ENCODE data around the gene RNF32.
A peak's percentile ranks its signal among the peaks of the same experiment; 100 is the strongest.

RNF32 gene

GRCh38 chr7:156640257-156640948, at the start of gene RNF32:
Gene RNF32 (plus strand): TSS chr7:156640774. CDS start chr7:156643878, 3,104 bp downstream.
- DNase-seq (ENCODE audit: low spot score): peak; percentile 82

- no peak for DNase-seq (ENCODE audit: low spot score)
These were observed 48.3 kb upstream of the RNF32 start for GRCh38 chr7:156592155-156592884.

DNA sequence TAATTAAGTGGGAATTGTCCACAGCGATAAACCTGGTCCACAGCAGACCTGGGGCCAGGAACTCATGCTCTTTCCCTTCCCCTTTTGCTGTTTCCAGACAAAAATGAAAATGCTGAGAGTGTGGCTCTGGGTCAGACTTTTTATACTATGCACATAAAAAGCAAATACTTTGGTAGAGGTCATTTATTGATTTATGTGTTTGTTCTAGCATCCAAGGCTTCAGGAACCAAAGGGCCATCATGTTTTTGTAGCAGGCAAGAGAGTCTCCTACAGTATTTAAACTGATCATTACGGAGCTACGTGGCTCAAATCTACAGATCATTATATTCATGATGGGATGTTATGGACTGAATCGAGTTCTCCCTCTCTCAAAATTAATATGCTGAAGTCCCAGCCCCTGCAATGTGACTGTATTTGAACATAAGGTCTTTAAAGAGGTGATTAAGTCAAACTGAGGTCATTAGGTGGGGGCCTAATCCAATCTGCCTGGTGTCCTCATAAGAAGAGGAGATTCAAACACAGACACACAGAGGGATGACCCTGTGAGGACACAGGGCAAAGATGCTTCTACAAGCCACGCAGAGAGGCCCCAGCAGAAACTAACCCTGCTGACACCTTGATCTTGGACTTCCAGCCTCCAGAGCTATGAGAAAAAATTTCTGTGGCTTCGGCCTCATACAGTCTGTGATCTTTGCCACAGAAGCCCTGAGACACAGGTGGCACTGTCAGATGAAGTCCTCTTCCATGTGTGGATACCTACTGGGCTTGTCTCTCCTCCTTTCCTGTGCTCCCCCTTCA, 46.1 kb upstream of the RNF32 start:
- no peak for DNase-seq (ENCODE audit: low spot score)

GRCh38 chr7:156600496-156600895, 40.1 kb upstream of the RNF32 start:
- no peak for DNase-seq (ENCODE audit: low spot score)

GRCh38 chr7:156602283-156602682, 38.3 kb upstream of the RNF32 start:
- DNase-seq (ENCODE audit: low spot score): no peak

GRCh38 chr7:156603011-156603410, 37.6 kb upstream of the RNF32 start:
- no peak for DNase-seq (ENCODE audit: low spot score)

- no peak for DNase-seq (ENCODE audit: low spot score)
These were observed 36.9 kb upstream of the RNF32 start for GRCh38 chr7:156603629-156604028.

- no peak for DNase-seq (ENCODE audit: low spot score)
These were observed 36.3 kb upstream of the RNF32 start for GRCh38 chr7:156604311-156604710.

- no peak for DNase-seq (ENCODE audit: low spot score)
These were observed 35.5 kb upstream of the RNF32 start for GRCh38 chr7:156604836-156605695.

DNA sequence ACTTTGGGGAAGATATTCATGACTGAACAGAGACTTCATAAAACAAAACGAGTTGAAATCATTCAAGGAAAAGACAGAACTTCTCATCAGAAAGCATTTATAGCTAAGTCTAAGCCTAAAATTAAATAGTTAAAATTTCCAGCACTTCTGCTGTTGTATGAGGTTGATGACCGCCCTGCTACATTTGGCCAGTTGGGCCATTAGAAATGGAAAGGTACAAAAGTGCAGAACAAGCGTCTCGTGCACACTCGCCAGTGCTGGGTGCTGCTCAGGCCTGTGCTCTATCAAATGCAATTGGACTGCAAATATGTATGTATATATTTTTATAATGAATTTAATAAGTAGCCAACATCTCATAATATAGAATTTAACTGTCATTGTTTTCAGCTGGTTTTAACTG, 34.4 kb upstream of the RNF32 start:
- no peak for DNase-seq (ENCODE audit: low spot score)

DNA sequence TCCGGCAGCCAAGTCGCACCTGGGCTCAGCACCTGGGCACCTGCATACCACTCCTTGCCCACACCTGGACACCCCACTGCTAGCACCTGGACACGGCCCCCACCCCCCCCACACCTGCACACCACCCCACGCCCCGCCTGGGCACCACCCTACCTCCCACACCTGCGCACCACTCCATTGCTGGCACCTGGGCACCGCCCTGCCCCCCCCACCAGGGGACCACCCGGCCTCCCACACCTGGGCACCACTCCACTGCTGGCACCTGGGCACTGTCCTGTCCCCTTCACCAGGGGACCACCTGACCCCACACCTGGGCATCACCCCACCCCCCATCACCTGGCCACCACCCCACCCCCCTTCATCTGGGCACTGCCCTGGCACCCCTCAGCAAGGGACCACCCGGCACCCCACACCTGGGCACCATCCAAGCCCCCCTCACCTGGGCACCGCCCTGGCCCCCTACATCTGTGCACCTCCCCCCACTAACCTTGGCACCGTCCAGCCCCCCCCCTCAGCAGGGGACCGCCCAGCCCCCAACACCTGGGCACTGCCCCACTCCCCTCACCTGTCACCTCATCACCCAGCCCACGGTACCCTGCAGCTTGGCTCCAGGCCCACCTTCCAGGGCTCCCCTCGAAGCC, 33.8 kb upstream of the RNF32 start:
- DNase-seq (ENCODE audit: low spot score): no peak

GRCh38 chr7:156607332-156608172, 33.0 kb upstream of the RNF32 start:
- DNase-seq (ENCODE audit: low spot score): no peak

DNA sequence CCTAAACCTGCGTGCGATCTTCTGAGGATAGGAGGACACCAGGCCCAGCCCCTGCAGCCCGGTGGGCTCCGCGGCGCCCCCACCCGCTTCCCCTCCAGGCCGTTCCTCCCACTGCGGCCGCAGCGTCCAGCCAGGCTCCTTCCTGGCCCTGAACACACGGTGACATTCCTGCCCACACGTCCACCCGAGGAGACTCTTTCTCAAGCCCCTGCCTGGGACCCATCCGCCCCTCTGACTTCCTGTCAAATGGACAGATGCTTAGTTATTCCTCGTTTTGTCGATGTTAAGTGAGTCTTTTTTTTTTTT, 32.4 kb upstream of the RNF32 start:
- no peak for DNase-seq (ENCODE audit: low spot score)

DNA sequence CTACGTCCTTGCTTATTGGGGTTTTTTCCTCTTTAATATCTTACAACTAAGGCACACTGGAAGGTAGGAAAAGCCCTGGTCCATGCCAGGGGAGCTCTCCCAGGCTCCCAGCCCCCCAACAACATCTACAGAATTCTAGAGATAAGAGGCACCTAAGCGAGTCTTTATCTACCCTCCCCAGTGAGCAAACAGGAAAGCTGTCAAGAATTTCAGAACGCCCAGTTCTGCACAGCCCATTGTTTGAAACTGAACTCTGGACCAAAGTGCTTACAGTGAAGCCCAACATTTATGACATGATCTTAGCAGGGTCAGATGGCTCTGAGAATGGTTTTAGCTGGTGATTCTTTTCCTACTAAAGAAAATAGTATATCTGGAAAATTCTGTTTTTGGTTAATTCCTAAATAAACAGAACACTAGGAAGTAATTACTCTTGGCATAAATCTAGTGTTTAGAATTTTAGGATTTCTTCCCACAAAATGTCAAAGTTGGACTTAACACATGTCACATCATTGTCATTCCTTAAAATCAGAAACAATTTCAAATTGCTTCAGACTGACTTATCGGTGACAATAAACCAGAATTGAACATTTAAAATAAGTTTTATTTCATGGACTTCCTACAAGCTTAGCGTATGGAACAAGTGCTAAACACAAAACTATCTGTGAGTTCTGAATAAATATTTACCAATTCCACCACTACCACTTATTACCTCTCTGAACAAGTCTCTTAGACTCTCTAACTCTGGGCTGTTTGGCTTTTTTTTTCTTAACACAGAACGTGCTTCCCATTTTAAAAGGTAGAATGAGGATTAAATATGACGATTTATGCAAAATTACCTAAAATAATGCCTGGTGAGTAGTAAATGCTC, 31.3 kb upstream of the RNF32 start:
- DNase-seq (ENCODE audit: low spot score): no peak

DNA sequence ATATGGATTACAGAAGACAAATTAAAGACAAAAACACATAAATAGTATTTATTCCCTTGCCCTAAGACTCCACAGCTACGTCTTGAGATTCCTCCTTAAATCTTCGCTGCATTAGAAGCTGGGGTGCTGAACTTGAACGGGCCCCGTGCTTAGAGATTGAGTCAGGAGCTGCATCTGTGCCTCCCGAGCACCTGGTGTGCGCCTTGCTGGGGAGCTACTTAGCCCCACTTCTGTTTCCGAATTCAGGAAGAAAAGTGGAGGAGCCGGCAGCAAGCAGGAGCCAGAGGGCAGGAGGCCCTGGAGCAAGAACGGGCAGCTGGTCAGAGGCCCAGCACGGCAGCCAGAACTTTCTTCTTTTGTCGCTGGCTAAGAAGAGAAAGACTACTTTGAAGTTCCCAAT, 30.4 kb upstream of the RNF32 start:
- no peak for DNase-seq (ENCODE audit: low spot score)

DNA sequence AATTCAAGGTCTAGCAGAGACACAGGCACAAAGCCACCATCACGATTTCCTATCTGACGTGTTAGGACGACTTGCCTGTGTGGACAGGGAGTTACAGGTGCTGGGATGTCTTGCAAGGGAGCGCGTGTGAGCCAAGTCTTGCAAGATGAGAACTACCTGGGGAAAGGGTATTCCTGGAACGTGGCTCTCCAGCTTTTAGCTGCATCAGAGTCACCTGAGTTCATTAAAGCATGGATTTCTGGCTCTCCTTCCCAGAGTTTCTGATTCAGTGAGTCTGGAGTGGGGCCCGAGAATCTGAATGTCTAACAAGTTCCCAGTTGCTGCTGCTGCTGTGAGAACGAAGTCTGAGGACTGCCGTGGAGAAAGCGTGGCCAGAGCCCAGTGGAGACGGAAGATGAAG, 30.0 kb upstream of the RNF32 start:
- no peak for DNase-seq (ENCODE audit: low spot score)

GRCh38 chr7:156611014-156612010, 29.3 kb upstream of the RNF32 start:
- no peak for DNase-seq (ENCODE audit: low spot score)

DNA sequence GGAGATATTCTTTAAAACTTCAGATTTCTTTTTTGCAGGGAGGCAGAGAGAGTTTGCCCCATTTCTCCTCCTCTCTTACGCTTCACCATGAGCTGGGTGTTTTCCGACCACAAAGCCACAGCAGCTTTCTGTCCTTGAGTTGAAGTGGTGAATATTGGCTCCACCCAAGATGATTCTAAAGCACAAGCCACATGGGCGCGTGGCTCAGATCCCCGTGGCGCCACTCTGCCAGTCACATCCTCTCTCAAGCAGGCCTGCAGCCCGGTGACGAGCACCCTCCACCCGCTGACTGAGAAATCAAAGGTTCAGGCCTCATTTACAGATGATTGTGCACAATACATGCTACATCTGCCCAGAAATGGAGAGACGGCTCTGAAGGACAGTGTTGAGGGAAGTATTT, 27.6 kb upstream of the RNF32 start:
- DNase-seq (ENCODE audit: low spot score): no peak
